OCI-LY1 (cell line): ENCODE data around the gene LAIR2.

Source experiments
- H2AFZ ChIP-seq: fragments of 200-600 bp; sonication (generic), shearing (Covaris generic); 2 replicates; pipeline ENCODE4 v1.6.0; 2014; ENCODE audit warnings: antibody characterized with exemption, mild to moderate bottlenecking, low read length
- H3F3A ChIP-seq: fragments of 200-600 bp; sonication (generic), shearing (Covaris generic); 2 replicates; pipeline ENCODE4 v1.6.0; 2014; ENCODE audit warnings: mild to moderate bottlenecking, antibody characterized with exemption, low read length, moderate library complexity; ENCODE audit not compliant: insufficient read depth
- H3K27ac ChIP-seq: fragments of 200-600 bp; sonication (generic); 2 replicates; pipeline ENCODE4 v1.5.1; 2014; ENCODE audit warnings: low read length, mixed run types, mild to moderate bottlenecking, low read depth; ENCODE audit not compliant: poor library complexity, severe bottlenecking
- H3K27me3 ChIP-seq: fragments of 200-600 bp; sonication (generic); 2 replicates; pipeline ENCODE4 v1.6.0; 2014; ENCODE audit warnings: antibody characterized with exemption, mild to moderate bottlenecking, low read length, moderate library complexity; ENCODE audit not compliant: insufficient read depth
- H3K36me3 ChIP-seq: fragments of 200-600 bp; sonication (generic); 2 replicates; pipeline ENCODE4 v1.6.1; 2014; ENCODE audit warnings: mild to moderate bottlenecking, antibody characterized with exemption, low read length, moderate library complexity, mixed read lengths; ENCODE audit not compliant: insufficient read depth
- H3K4me1 ChIP-seq: fragments of 200-600 bp; sonication (generic); 2 replicates; pipeline ENCODE4 v1.5.1; 2014; ENCODE audit warnings: mild to moderate bottlenecking, low read length, moderate library complexity; ENCODE audit not compliant: insufficient read depth, severe bottlenecking
- H3K4me2 ChIP-seq: fragments of 200-600 bp; sonication (generic), shearing (Covaris generic); 2 replicates; pipeline ENCODE4 v1.6.1; 2014; ENCODE audit warnings: low read length
- H3K4me3 ChIP-seq: fragments of 200-600 bp; sonication (generic); 2 replicates; pipeline ENCODE4 v1.5.1; 2014; ENCODE audit warnings: low read length, low read depth, mild to moderate bottlenecking, mixed read lengths; ENCODE audit not compliant: poor library complexity, severe bottlenecking
- H3K79me2 ChIP-seq: fragments of 200-600 bp; shearing (Covaris generic); 2 replicates; pipeline ENCODE4 v1.6.1; 2016; ENCODE audit warnings: mixed run types, low read length, mixed read lengths; ENCODE audit not compliant: insufficient read depth
- H3K9ac ChIP-seq: fragments of 200-600 bp; sonication (generic), shearing (Covaris generic); 2 replicates; pipeline ENCODE4 v1.6.1; 2014; ENCODE audit warnings: mild to moderate bottlenecking, low read length, mixed read lengths
- H3K9me2 ChIP-seq: fragments of 200-600 bp; sonication (generic), shearing (Covaris generic); 2 replicates; pipeline ENCODE4 v1.6.1; 2014; ENCODE audit warnings: low read depth, mild to moderate bottlenecking, low read length, mixed read lengths
- H3K9me3 ChIP-seq: fragments of 200-600 bp; shearing (Covaris generic); 2 replicates; pipeline ENCODE4 v1.6.1; 2014; ENCODE audit warnings: low read length, mixed read lengths
- H4K20me1 ChIP-seq: fragments of 200-600 bp; sonication (generic), shearing (Covaris generic); 2 replicates; pipeline ENCODE4 v1.6.0; 2016; ENCODE audit warnings: mild to moderate bottlenecking, low read length; ENCODE audit not compliant: insufficient read depth
- CTCF ChIP-seq: fragments of 200-600 bp; sonication (generic), shearing (Covaris generic); IDR thresholded peaks from 2 replicates; pipeline ENCODE4 v1.5.1; 2017; ENCODE audit warnings: mild to moderate bottlenecking, antibody characterized with exemption, low read length, moderate library complexity, mixed read lengths
- EZH2 ChIP-seq: fragments of 200-600 bp; sonication (generic), shearing (Covaris generic); IDR thresholded peaks from 2 replicates; pipeline ENCODE4 v1.8.0; 2017; ENCODE audit warnings: borderline replicate concordance, mixed run types, mild to moderate bottlenecking, antibody characterized with exemption, low read length, moderate library complexity, mixed read lengths

Gene LAIR2

GRCh38 chr19:54548806-54549205 is 46.2 kb downstream of the LAIR2 start:
- H2AFZ ChIP-seq = no peak overlapping the region
- H3K9me3 ChIP-seq = no peaks in the 10 kb centered on the region
- H3F3A ChIP-seq = no peaks in the 10 kb centered on the region
- no peaks in the 10 kb centered on the region for H3K79me2 ChIP-seq
- H3K27ac ChIP-seq = no peak overlapping the region
- H4K20me1 ChIP-seq = no peaks in the 10 kb centered on the region
- no peak for TF ChIP-seq CTCF
- TF ChIP-seq EZH2 = no peak
- H3K9ac ChIP-seq = no peak overlapping the region
- no peak overlapping the region for H3K4me2 ChIP-seq
- no peaks in the 10 kb centered on the region for H3K4me1 ChIP-seq
- H3K27me3 ChIP-seq = no peaks in the 10 kb centered on the region
- no peaks in the 10 kb centered on the region for H3K36me3 ChIP-seq
- no peak overlapping the region for H3K4me3 ChIP-seq
- no peaks in the 10 kb centered on the region for H3K9me2 ChIP-seq

- no peak overlapping the region for H3K4me3 ChIP-seq
- H3K9me2 ChIP-seq = no peaks in the 10 kb centered on the region
- H3K36me3 ChIP-seq = no peaks in the 10 kb centered on the region
- no peak overlapping the region for H3K27ac ChIP-seq
- no peak overlapping the region for H2AFZ ChIP-seq
- no peaks in the 10 kb centered on the region for H3K27me3 ChIP-seq
- no peaks in the 10 kb centered on the region for H3F3A ChIP-seq
- H3K79me2 ChIP-seq = no peaks in the 10 kb centered on the region
- no peaks in the 10 kb centered on the region for H4K20me1 ChIP-seq
- H3K9me3 ChIP-seq = no peaks in the 10 kb centered on the region
- TF ChIP-seq CTCF (no peak), EZH2 (no peak)
- H3K9ac ChIP-seq = no peak overlapping the region
- H3K4me1 ChIP-seq = no peaks in the 10 kb centered on the region
- H3K4me2 ChIP-seq = no peak overlapping the region
Measured at GRCh38 chr19:54549224-54549623, 46.6 kb downstream of the LAIR2 start.

GRCh38 chr19:54551293-54551692 is 48.7 kb downstream of the LAIR2 start:
- no peaks in the 10 kb centered on the region for H3K9me2 ChIP-seq
- no peaks in the 10 kb centered on the region for H4K20me1 ChIP-seq
- no peak overlapping the region for H3K9ac ChIP-seq
- H3K4me1 ChIP-seq = no peaks in the 10 kb centered on the region
- H3K36me3 ChIP-seq = no peaks in the 10 kb centered on the region
- no peaks in the 10 kb centered on the region for H3K27me3 ChIP-seq
- no peaks in the 10 kb centered on the region for H3K79me2 ChIP-seq
- no peak for TF ChIP-seq CTCF
- TF ChIP-seq EZH2 = no peak
- H2AFZ ChIP-seq = no peak overlapping the region
- H3K4me2 ChIP-seq = no peak overlapping the region
- H3K4me3 ChIP-seq = no peak overlapping the region
- no peak overlapping the region for H3K27ac ChIP-seq
- no peaks in the 10 kb centered on the region for H3F3A ChIP-seq
- H3K9me3 ChIP-seq = no peaks in the 10 kb centered on the region
